Measurements from ENCODE around the gene CLCN3. TPM values are rescaled to one million over a fixed set of nuclear protein-coding genes. Genes with fewer than 3 reads are reported as not detected.
A peak's percentile ranks its signal among the peaks of the same experiment; 100 is the strongest.

CLCN3 gene
- total and polyA plus RNA-seq, 9 of the 15 experiments (the other 6 are each of a cell fraction or from before 2014, with no cell fraction given) = 12.7 to 60.6 (median 38.5) TPM

DNA sequence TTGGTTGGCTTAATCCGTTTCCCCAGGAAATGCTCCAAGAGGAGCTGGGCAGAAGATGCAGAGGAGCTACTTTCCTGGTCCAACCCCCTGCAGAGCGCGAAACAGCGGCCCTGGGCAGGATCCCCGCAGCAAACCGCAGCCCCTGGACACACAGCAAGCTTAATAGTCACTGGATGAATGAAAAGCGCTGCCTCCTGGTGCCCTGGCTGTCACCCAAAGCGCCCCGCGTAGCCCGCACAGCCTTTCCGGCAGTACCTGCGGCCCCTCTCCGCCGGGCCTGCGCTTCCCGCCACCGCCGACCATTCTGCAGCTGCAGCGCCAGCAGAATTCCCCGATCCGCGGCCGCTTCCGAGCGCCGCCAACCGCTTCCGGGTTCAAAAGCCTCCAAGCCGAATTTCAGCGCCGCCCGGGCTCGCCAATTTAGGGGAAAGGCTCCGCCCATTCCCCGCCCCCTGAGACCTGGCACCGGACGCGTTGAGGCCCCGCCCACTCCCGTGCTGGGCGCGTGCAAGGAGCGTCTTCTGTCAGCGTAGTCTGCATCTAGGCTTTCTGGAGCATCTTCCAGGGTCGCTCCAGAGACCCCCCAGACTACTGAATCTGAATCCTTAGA, 137.3 kb downstream of the CLCN3 start, which contains the start of gene HPF1 (continued):
- TF ChIP-seq CEBPZ (IDR thresholded peaks at IDR 0.05; ENCODE audit: borderline replicate concordance, low read depth, low read length) = no peak
- TF ChIP-seq COPS2 (conservative IDR thresholded peaks at IDR 0.05) = no peak
- no peak for TF ChIP-seq ZNF277 (CRISPR knock-in tag; IDR thresholded peaks at IDR 0.05; ENCODE audit: borderline replicate concordance)
- no peak for TF ChIP-seq ZNF175 (CRISPR knock-in tag; IDR thresholded peaks at IDR 0.05; ENCODE audit: low read depth)
- TF ChIP-seq TSC22D4 (tag; IDR thresholded peaks at IDR 0.05) = no peak
- TF ChIP-seq PBX2 (CRISPR knock-in tag; IDR thresholded peaks at IDR 0.05; ENCODE audit: low read depth) = no peak
- TF ChIP-seq PBX2 (tag; conservative IDR thresholded peaks at IDR 0.05; ENCODE audit: low read depth) = no peak
- 0 out of 2 replicates have a peak, but pooled peaks have one; percentile 8 for TF ChIP-seq TEAD4 (IDR thresholded peaks at IDR 0.05; ENCODE audit: low read length)
- TF ChIP-seq TEAD4 (CRISPR knock-in tag; IDR thresholded peaks at IDR 0.05; ENCODE audit: borderline replicate concordance) = no peak
- TF ChIP-seq ZNF347 (CRISPR knock-in tag; IDR thresholded peaks at IDR 0.05; ENCODE audit: low read depth) = no peak
- no peak for TF ChIP-seq ZNF699 (CRISPR knock-in tag; IDR thresholded peaks at IDR 0.05; ENCODE audit: insufficient replicate concordance)
- TF ChIP-seq ZNF398 (CRISPR knock-in tag; IDR thresholded peaks at IDR 0.05) = no peak
- peak; percentile 22; the same call in 1 of the 2 replicates for TF ChIP-seq TCF3 (CRISPR knock-in tag; IDR thresholded peaks at IDR 0.05)
- no peak for TF ChIP-seq ETS2 (tag; IDR thresholded peaks at IDR 0.05; ENCODE audit: borderline replicate concordance, poor library complexity, severe bottlenecking)
- no peak for TF ChIP-seq PHF21A (IDR thresholded peaks at IDR 0.05; ENCODE audit: borderline replicate concordance, low read depth)
- TF ChIP-seq SREBF1 (IDR thresholded peaks at IDR 0.05; ENCODE audit: borderline replicate concordance, low read depth, low read length) = no peak
- peak; percentile 58 for TF ChIP-seq PHF20 (IDR thresholded peaks at IDR 0.05; ENCODE audit: partially characterized antibody)
- no peak for TF ChIP-seq XRCC5 (IDR thresholded peaks at IDR 0.05; ENCODE audit: low read depth, low read length)

All from K562 (cell line).